B cell (primary cell): ENCODE data around the gene TUBGCP2.

Experiments
- EZH2 ChIP-seq: IDR thresholded peaks from 2 replicates; pipeline ENCODE4 v1.6.1; 2012; ENCODE audit warnings: borderline replicate concordance, low read depth, mild to moderate bottlenecking, moderate library complexity, low read length; ENCODE audit not compliant: insufficient read depth, poor library complexity, severe bottlenecking
- TF ChIP-seq, protein P1 (sequence below): fragments of 200-600 bp; IDR thresholded peaks from one replicate; pipeline ENCODE4 v1.8.0; 2022; ENCODE audit warnings: antibody characterized with exemption, mild to moderate bottlenecking

DNA sequence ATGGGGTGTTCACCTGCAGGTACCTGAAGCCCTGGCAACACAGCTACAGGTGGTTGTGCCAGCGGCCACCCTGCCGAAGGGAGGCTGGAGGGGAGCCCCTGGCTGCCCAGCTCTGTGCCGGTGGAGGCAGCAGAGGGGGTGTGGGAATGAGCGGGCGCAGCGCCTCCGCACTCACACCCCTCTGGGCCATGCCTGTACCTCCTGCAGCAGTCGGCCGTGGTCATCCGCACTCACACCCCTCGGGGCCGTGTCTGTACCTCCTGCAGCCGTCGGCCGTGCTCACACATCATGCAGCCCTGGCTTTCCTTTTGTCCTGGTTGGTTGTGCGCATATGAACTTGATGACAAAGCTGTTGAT, 1.7 kb upstream of the TUBGCP2 start:
- TF ChIP-seq, protein P1, sequence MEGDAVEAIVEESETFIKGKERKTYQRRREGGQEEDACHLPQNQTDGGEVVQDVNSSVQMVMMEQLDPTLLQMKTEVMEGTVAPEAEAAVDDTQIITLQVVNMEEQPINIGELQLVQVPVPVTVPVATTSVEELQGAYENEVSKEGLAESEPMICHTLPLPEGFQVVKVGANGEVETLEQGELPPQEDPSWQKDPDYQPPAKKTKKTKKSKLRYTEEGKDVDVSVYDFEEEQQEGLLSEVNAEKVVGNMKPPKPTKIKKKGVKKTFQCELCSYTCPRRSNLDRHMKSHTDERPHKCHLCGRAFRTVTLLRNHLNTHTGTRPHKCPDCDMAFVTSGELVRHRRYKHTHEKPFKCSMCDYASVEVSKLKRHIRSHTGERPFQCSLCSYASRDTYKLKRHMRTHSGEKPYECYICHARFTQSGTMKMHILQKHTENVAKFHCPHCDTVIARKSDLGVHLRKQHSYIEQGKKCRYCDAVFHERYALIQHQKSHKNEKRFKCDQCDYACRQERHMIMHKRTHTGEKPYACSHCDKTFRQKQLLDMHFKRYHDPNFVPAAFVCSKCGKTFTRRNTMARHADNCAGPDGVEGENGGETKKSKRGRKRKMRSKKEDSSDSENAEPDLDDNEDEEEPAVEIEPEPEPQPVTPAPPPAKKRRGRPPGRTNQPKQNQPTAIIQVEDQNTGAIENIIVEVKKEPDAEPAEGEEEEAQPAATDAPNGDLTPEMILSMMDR: no peak
- TF ChIP-seq EZH2: no peak
